ENCODE measurements around the gene TBC1D21. TPM values are rescaled to one million over a fixed set of nuclear protein-coding genes. Genes with fewer than 3 reads are reported as not detected.

TBC1D21 gene
- polyA plus RNA-seq, 1 donor, result not detected

DNA sequence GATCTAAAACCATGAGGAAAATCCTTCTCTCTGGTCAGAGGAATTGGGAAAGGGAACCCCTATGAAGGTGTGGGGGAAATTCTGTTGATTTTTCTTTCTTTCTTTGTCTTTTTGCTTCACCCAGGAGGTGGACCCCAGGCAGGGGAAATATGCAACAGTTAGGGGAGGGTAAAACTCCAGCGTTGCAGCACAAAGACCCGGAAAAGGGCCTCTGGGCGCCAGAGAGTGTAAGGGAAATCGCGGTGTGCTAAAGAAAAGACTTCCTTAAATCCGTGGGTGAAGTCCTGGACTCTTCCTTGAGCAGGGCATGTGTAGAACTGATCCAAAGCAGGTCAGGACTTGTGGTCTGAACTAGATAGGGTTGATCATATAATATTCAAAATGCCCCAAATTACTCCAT, 11.1 kb upstream of the TBC1D21 start:
- no peak for DNase-seq

DNA sequence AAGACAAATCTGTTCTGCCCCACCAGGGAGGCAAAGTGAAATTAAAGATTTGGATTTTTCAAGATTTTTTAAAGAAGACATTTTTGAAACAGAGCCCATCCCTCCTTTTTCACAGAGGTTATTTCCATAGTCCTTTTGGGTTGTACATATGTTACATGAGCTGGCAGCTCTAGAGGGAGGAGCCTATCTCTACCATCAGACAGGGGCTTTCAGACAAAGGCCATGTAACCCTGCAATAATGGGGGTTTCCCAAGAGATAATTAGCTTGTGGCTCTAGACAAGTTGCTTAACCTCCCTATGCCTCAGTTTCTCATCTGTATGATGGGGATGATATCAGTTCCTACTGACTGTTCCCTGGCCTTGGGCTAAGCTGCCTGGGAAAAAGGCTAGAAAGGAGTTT, 8.0 kb upstream of the TBC1D21 start:
- DNase-seq, result no peak

DNA sequence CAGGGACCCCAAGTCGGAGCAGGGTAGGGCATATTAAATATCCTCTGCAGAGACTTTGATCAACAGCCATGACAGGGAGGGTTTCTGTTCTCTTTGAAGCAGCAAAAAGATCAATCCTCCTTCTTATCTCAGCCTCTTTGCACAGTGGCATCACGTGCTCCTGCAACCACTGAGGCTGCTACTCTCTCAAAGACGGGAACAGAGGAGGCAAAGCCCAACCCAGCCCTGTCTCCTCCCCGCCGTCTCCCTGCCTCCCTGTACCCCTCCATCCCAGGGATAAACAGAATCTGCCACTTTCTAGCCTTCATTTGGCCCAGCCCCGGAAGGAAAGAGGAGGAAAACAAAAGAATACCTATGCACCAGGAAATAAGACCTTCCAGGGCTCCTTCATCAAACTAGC, 7.5 kb upstream of the TBC1D21 start:
- no peak for DNase-seq

DNA sequence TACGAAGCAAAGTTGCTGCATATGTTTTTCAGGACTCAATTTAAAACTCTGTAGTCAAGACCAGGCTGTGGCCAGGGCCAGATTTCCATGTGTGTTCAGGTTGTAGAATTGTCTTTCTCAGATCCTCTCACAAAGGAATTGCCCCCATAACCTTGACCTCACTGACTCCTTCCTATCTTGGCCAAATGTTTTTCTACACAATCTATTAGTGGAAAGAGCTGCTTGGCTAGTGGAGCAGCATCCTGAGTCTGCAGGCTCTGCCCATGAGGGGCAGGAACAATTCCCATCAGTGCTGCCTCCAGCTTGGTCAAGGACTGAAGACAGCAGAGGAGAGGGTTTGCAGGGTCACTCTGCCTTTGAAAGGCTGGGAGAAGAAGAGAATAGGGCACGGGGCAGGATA, 6.9 kb upstream of the TBC1D21 start:
- no peak for DNase-seq

DNA sequence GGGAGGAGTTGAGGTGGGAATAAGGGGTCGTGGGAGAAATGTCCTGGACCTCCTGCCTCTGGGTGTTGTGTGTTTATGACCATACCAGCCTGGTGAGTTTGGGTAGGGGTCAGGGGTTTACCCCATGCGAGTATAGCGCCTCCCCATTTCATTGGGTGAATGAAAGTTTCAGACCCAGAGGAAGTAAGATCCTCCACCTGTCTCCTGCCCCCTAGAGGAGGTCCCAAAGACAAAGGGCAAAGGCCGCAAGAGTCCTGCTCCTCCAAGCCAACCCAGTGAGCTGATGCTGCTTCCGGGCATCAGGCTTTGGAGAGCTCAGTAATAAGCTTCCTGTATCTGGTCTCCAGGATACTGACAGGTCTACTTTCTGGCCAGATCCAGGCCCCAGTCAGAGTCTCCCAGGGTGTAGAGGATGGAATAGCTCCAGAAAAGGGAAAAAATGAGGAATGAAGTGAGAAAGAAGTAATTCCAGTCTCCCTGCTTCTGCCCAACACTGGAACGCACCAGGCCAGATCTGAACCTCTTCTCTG, 6.4 kb upstream of the TBC1D21 start:
- DNase-seq, result no peak

DNA sequence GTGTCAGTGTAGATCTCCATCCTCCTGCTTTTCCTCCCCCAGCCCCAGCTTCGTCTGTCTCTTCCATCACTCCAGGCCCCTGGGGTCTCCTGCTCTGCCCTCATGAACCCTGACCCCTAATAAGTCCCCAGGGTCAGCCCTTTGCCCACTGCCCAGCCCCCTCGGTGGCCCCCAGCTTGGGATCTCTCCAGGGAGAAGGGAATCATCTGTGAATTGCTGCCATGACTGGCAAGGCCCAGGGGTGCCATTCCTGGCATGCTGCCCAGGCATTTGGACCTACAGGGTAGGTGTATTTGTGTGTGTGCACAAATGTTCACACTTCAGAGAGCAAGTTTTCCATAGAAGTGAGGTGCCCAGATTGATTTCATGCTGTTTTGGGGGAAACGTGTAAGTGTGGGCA, 5.9 kb upstream of the TBC1D21 start:
- DNase-seq, result no peak

DNA sequence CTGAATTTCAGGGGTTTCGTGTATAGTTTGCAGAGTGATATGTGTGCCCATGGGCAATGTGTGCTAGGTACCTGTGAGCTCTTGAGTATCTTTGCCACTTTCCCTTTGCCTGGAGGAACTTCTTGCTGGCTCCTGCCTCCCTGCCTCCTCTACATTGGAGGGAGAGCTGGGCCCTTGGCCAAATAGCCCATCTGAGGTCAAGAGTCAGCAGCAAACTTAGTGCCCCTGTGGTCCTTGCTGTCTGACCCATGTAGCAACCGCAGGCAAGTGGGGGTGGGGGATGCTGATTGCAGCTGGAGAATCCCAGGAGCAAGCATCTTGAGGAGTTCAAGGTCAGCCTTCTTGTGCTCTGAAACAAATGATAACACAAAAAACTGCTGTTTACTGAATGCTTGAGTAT, 5.4 kb upstream of the TBC1D21 start:
- DNase-seq, result no peak

DNA sequence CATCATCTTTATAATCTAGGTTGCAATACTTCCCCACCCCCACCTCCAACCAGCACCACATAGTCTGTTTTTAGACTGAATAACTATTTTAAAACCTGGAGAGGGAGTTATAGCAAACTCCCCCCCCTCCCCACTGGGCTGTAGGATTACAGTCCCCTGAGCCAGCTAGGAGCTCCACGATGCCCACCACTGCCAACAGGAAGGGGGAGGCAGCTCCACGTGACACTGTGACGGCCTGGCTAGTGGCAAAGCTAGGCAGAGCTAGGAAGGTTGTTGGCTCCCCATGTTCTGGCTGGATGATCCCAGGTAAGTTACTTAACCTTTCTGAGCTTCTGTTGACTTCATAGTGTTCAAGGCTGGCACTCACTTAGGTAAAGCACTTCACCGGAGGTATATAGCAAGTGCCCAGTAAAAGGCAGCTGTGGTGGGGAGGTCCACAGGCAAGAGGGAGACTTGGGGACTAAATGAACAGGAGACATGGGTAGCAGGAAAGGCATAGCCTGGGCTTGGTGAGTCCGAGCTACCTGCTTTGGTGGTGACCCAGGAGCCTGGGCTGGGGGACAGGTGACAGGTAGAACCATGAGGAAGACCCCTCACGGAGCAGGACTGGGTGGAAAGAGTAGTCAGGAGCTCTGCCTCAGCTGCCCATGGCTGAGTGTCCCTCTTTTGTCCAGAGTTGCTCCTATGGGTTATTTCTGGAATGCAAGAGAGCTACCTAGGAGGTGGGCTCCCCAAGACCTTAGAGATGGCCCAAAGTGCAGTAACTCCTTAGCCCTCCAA, 4.0 kb upstream of the TBC1D21 start:
- DNase-seq, result no peak

DNA sequence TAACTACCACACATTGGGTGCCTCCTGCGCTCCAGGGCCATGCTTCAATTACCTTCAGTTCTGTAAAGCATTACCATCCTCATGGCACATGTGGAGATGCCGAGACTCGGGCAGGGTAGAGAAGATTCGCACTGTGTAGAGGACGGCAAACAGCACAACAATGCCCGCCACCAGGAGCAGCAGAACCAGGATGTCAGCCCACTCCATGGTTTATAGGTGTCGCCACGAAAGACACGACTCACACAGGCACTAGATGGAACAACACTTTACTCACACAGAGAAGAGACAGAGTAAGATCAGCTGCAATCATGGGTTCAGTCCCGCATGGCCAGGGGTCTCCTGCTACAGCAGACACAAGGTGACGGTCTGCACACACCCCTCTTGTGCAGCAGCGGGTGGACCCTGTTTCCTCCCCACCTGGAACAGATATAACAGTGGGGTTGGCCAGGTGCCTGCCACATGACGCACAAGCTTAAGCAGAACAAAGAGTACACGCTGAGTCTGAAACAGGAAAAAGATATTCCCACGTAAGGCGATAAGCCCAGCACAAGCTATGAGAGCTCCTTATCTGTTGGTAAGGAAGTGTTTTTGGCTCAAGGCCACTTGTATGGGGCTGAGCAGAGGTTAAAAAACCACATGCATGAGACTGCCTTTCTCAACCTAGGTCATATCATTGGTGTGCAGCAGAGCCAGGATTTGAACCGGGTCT, 2.5 kb upstream of the TBC1D21 start:
- no peak for DNase-seq

DNA sequence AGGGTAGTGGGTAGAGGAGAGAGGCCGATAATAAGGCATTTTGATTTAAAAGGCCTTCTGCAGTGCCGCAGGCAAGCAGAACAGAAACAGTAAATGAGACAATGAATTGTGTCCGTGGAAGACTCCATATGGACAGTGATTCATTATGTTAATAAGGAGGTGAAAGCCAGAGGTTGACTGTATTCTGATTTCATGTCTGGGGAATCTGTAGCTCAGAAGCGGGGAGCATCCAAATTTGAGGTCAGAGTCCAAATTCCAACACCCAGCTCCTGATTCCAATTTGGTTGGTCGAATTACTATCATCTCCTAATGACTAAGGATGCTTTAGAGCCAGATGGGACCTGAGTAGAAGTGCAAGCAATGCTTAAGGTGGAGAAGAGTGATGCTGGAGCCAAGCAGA, 1.0 kb upstream of the TBC1D21 start:
- DNase-seq, result no peak

DNA sequence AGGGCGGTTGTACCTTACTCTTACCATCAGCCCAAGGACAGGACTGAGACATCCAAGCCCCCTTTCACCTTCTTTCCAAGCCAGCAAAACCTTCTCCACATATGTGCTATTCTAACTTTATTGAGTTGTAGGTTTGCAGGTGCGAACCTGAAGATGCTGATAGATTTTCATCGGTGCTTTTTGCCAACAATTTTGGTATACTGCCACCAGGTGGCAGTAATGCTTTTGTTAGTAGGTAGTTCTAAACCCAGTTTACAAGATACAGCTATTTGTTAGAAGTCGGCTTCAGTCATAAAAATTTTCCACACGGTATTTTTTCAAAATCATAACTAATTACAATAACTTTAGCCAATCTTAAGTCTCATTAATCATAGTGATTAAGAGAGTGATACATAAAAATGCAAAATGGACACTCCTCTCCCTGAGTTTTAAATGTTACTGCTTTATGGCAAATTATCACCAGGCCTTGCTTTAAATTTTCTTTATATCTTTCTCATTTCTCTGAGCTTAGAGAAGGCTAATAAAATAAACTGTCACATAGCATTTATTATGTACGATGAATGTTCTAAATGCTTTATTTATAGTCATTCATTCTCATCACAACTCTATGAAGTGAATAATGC, 636 bp downstream of the TBC1D21 start:
- DNase-seq, result peak; percentile 36

DNA sequence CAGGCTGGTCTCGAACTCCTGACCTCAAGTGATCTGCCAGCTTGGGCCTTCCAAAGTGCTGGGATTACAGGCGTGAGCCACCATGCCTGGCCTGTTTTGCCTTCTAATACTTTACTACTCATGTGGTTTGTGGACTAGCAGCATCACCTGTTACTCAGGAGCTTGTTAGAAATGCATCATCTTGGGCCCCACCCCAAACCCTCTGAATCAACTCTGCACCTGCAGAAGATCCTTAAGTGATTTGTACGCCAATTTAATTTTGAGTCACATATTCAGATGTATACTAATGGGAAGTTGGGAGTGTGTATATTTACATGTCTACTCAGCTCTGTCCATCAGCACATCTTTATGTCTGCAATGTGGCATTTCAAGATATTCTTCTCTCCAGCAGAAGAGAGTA, 6.1 kb downstream of the TBC1D21 start:
- no peak for DNase-seq

DNA sequence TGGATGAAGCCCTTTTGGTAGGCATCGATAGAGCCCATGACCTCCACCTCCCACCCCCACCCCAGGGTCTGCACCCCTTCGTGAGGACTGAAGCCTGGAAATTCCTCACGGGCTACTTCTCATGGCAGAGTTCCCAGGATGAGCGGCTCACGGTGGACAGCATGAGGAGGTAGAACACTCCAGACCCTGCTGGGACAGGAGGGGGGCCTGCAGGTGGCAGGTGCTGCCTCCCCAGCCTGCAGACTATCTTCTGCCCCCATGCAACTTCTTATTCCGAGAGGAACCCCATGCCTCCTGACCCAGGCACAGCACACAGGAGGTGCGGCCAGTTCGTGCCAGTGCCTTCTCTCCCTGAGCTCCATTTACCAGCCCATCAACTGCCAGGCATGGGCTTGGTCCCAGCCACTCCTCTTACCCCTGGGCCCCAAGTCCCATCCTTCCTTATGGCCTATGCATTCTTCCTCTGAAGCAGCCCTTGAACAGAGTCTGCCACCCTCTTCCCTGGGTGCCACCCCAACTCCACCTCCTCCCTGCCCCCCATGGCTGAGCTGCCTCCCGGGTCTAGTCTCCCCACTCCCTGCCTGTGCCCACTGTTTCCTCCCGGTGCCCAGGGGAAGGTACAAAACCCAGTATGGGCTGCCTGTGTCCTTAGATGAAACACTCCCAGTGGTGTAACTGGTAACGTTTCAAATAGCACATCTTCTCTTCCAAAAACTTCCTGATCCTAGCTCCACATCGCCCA, 8.4 kb downstream of the TBC1D21 start:
- DNase-seq, result no peak

DNA sequence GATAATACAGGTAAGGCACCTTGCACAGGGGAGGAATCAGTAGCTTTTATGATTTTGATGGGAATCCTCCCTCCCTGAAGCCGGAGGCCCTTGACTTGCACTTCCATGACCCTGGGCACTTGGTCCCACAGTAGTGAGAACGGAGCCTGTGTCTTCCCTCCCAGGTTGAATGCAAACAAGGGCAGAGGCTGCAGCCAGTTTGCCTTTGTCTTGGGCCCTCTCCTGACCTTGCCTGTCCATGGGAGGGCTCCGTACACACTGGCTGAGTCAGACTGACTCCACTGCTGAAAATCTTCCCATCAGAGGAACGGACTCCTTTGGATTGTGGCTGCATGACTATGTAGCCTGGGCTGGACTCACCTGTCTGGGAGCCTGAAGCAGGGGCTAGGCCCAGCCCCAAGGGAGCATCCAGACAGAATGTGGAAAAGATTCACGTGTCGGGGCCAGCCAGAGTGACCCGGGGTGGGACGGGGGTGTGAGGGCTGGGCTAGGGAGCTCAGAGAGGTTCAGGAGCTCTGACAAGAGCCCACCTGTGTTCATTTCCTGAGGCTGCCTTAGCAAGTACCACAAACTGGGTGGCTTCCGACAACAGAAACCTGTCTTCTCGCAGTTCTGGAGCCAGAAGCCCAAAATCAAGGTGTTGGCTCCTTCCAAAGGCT, 9.5 kb downstream of the TBC1D21 start:
- no peak for DNase-seq

DNA sequence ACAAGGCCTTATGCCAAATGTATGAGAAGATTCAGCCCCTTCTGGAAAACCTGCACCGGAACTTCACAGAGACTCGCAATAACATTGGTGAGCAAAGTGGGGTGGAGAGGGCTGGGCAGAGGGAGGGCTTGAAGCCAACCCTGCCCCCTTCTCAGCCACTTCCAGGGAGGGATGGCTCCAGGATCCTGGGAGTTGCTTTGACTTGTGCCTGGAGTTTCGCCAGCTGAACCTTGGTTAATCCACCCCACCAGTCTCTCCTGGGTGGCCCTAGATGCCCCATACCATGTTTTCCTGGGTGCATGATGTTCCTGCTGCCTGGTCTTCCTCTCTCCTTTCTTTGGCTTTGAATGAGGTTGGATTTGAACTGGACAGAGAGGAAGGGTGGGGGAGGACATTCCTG, 10.8 kb downstream of the TBC1D21 start:
- no peak for DNase-seq

DNA sequence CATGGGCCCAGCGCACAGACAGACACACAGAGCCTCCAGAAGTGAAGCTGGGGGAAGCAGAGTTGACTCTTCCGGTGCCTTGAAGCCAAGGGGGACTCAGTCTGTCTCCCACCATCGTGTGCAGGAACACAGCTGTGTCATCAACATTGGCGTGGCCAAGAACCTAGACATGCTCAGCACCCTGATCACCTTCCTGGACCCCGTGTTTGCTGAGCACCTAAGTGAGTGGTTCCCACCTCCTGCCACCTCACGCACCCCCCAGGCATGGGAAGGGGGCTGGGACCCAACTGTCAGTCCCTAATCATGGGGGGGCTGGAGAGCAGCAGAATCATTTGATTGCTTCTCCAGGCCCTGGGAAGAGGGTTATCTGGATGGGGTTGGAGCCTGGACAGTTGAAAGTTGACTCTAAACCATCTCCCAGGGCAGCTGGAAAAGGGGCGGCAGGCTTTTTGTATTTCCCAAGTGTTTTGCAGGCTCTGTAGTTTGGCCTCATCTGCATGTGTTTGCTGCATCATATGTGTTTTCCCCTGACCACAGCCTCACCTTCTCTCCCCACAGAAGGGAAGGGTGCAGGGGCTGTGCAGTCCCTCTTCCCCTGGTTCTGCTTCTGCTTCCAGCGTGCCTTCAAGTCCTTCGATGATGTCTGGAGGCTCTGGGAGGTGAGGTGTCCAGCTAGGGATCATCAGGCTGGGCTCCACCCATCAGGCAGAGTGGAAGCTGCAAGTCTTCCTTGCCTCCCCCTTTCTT, 12.8 kb downstream of the TBC1D21 start:
- no peak for DNase-seq

DNA sequence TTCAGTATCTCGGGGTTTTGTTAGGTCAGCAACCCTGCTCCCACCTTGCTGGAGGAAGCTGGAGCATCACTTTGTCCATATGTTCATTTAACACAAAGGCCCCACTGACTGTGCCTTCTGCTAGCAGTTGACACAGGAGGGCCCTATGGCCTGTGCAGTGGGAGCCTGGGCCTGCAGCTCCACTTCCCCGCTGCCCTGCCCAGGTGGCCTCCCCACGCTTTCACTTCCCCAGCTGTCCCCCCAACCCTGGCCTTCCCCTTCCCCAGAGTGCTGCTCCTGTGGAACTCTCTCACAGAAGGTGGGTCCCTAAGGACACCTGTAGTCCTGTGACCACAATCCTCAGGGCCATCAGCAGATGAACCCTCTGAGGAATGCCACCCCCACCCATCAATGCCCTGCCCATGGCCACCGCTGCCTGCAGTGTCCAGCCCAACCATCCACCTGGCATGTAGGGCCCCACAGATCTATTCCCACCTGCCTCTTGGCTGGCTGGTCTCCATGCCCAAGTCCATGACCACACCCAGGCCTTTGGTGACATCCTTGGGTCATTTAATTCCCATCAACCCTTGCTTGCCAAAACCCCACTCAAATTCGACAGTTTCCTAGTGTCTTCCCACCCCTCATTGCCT, 13.5 kb downstream of the TBC1D21 start:
- no peak for DNase-seq

DNA sequence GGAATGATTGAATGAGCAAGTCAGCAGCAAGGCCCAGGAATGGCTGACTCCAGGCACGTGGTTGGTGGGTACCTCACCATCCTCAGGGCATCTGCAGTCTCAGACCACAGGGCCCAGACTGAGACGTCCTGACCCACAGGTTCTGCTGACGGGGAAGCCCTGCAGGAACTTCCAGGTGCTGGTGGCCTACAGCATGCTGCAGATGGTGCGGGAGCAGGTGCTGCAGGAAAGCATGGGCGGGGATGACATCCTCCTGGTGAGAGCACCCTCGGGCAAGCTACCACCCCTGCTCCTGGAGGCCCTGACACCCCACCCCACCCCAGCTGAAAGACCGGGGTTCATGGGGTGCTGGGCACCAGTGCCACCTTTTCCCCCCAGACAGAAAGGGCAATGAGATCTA, 14.1 kb downstream of the TBC1D21 start:
- DNase-seq, result no peak

DNA sequence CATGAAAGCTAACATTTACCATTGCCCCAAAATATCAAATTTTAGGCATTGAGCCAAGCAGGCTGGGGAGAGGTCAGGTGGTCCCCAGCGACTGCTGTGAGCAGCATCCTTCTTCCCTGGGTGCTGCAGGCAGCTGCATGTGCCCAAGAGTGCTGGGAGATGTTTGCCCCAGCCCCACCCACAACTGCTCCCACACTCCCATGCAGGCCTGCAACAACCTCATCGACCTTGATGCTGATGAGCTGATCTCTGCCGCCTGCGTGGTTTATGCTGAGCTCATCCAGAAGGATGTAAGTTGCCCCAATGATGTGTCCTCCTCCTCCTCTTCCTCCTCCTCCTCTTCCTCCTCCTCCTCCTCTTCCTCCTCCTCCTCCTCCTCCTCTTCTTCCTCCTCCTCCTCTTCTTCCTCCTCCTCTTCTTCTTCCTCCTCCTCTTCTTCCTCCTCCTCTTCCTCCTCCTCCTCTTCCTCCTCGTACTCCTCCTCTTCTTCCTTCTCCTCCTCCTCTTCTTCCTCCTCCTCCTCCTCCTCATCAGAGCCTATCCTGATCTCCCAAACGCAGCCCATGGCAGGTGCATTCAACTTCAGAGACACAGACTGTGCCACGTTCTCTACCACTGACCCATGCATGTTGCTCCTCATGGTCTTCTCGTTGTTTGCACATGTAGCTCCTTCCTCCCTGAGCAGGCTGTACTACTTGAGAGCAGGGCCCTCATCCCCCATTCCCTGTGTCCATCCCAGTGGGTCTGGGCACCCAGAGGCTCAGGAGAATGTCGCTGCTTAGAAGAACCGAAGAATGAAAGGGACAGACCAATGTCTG, 15.1 kb downstream of the TBC1D21 start:
- DNase-seq, result no peak
